Stimulated activated CD4-positive, alpha-beta T cell treated with anti-CD3 and anti-CD28 coated beads, Interleukin-1b, Interleukin-23, amount 100 ng/mL, for 1 hour (primary cell): ENCODE measurements around the gene SNX10.
A peak's percentile ranks its signal among the peaks of the same experiment; 100 is the strongest.

Source experiments
- DNase-seq, 2 donors: peaks; one replicate each; pipeline ENCODE4 v3.0.0-alpha.2; 2020; ENCODE audit warnings: low read depth in 2 of 2

SNX10 gene

DNA sequence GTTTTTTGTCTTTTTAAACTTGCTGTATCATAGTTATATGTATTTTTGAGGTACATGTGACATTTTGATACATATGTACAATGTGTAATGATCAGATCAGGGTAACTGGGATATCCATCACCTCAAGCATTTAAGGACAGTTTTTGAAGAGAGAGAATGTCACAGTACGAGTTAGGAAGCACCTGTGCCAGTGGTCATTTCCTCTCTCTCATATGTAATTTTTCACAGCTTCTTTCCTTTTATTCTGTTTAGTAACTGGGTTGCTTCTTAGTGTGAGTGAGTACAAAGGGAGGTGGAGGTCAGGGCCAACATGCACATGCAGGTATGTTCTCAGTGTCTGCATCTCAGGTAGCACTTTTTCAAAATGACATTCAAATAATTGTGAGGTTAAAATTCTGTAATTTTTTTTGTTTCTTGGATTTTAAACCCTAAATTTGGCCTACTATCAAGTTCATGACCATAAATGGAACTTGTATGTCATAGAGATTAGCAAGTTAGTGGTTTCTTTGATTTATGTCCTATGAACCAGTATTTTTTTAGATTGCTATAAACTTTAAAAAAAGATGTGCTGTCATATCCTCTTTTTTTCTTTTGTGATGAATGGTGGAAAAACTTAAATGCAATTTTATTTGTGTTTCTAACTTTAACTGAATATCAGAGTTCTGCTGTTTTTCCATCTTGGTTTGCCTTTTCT is 42.7 kb downstream of the SNX10 start:
- no peak for DNase-seq

DNA sequence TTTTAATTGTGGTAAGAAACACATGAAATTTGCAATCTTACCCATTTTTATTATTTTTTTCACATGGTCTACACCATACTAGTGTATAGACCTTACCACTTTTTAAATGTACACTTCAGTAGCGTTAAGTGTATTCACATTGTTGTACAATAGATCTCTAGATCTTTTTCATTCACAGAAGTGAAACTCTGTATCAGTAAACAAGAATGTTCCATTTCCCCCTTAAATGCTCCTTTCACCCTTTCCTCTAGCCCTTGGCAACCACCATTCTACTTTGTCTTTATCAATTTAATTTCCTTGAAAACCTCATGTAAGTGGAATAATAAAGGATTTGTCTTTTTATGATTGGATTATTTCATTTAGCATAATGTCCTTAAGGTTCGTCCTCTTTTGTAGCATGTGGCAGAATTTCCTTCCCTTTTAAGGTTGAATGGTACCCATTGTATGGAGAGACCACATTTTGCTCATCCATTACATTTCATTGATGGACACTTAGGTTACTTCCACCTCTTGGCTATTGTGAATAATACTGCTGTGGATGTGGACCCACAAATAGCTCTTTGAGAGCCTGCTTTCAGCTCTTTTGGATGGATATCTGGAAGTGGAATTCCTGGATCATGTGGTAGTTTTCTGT is 45.7 kb downstream of the SNX10 start:
- DNase-seq, result no peak

DNA sequence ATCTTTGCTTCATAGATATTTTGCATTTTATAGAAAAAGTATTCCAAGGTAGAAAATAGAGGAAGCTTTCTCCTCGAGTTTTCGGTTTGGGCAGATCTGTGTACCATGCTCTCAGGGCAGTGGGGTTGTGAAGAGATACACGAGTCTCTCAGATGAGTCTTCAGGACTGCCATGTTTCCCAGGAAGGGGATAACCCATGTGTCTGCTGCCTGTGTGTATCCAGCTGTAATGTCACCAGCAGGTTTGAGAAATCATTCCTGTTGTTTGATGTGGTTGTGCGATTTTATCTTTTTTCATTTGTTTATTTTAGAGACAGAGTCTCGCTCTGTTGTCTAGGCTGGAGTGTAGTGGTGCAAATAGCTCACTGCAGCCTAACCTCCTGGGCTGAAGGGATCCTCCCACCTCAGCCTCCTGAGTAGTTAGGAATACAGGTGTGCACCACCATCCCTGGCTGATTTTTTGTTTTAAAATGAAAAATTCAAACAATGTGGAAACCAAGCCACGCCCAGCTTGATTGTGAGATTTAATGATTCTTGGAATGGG is 48.9 kb downstream of the SNX10 start:
- no peak for DNase-seq

DNA sequence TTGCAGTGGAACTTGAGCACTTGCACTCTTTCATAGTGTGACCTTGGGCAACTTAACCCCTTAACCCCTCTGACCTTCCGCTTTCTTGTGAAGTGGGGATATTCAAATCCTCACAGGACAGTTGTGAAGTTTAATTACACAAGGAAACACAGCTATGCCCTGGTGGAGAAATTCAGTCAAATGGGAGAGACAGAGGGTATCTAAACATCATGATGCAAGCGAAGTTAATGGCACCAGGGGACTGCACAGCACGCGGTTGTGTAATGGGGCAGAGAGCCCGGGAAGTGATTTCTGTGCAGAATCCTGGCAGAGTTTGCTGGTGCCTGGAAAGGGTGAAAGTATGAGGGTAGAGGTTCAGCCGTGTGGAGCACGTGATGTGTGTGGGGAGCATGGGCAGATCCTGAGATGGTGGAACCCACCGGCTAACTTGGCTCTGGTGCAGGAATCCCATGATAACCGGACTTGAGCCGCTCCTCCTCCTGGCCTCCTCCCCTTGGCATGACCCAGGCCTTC is 51.7 kb downstream of the SNX10 start:
- DNase-seq, result no peak

DNA sequence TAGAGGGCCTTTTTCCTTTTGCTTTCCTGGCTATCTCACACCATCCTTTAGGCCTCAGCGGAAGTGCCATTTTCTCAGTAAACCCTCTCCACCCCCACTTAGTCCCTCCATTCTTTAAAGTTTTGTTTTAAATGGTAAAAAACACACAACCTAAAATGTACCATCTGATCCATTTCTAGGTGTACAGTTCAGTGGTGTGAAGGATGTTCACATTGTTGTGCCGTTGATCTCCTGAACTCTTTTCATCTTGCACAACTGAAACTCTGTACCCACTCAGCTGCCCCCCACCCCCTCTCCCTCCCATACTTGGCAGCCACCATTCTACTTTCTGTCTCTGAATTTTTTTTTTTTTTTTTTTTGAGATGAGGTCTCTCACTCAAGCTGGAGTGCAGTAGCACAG is 52.2 kb downstream of the SNX10 start:
- no peak for DNase-seq

DNA sequence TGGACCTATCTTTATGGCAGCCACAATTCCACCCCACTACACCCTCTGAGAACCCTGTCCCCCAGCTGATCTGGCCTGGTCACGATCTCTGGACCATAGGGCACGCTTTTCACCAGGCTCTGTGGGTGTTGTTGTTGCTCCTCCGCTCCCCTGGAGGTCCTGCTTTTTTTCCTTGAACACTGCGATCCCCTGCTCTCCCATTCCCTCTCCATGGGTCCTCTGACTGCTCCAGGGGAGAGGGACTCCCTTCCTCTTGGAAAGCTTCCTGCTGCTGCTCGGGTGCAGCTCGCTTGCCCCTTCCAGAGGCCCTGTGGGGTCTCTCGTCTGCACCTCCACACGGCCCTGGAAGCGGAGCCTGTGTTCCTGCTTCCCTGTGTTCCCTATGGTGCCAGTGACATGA is 53.5 kb downstream of the SNX10 start:
- no peak for DNase-seq

DNA sequence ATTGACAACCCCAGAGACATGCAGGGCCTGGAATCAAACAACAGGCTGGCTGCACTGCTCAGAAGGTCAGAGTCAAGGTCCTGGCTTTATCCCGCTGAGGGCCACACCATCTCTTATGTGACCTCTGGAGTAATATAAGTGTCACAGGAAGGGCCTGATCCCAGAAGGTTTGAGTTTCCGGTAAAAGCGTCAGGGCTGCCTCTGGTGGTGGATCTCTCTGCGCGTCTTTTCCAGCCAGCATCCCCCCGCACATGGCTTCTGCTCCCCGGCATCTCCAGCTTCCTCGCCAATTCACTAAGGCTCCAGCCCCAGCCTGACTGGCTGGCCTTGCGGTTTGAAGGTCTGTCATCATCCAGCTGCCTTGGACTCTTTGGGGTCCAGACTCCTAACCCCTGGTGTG is 54.2 kb downstream of the SNX10 start:
- no peak for DNase-seq

DNA sequence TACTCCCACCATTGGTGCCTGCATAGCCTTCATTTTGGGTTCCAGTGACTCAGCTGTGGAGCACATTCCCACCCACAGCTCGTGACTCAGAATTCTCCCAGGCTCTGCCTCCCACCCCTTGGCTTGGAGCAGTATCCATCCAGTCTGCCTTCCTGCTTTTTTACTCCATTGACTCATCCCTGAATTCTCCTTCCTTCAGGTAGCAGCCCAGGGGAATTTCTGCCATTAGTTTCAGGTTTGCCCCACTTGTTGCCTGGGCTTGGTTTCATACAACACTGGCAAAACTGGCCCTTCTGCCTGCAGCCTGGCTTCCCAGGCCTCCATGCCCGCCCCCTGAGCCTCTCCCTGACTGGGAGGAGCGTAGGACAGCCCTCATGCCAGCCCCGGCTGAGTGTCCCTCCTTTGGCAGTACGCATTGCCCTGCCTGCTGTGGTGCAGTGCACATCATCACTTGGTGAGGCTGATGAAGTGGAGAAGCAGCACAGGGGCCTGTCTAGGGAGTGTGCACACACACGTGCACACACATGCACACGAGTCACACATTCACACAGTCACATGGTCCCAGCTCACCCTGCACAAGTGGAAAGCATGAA is 55.0 kb downstream of the SNX10 start:
- no peak for DNase-seq

DNA sequence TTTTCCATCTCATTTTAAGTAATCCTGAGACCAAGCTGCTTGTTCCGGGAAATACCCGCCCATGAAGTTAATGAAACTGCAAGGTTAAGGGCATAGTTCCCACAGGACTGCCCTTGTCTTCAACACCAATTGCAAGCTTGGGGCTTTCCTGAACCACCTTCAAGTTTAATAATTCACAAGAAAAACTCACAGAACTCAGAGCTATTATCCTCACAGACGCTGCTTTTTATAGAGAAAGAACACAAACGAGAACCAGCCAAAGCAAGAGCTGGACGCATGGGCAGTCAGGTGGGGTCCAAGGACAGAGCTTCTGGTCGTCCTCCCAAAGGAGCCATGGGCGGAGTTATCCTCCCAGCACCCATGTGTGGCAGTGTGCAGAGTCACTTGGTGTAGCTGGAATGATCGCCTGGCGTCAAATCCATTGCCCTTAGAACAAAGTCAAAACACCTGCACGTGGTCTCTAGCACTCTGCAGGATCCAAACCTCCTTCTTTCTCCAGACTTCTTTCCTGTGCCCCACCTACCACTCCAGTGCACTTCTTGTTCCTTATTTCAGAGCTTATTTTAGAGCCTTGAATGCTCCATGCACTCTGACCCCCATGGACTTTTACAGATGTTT is 56.7 kb downstream of the SNX10 start:
- no peak for DNase-seq

DNA sequence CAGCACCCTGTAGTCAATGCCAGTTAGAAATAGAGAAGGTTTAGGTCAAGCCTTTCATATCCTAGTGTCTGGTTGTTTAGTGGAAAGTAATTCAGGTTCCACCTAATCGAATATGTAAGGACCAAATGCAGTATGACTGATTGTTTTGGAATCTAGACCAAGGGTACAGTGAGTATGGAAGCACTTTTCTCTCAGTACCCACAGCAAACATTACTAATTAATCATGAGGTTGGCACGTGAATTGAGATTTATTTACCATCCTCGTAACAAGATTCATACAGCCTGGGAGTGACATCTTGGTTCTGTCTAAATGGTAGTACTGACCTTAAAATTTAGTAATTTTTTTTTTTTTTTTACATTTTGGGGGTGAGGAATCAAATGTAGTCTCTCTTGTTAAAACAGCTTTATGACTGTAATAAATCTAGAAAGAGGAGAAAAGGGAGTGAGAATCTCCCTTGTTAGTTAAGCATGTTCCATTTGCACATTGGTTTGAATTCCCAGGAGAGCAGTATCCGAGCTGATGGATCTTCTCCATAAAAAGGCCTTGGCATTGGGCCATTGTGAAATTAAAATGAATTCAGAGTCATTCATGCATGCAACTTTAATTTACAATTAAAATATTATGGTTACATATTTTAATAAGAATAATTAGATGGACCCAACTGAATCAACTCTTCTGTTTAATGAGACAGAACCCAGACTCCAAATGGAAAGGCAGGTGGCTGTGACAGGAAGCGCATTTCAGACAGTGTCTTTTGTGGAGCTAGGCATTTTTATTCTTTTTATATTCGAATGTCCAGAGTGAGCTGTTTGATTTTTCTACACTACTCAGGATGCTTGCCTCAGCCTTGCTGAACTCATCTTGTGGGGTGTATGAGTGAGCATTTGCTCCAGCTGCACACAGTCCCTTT is 57.6 kb downstream of the SNX10 start:
- no peak for DNase-seq

DNA sequence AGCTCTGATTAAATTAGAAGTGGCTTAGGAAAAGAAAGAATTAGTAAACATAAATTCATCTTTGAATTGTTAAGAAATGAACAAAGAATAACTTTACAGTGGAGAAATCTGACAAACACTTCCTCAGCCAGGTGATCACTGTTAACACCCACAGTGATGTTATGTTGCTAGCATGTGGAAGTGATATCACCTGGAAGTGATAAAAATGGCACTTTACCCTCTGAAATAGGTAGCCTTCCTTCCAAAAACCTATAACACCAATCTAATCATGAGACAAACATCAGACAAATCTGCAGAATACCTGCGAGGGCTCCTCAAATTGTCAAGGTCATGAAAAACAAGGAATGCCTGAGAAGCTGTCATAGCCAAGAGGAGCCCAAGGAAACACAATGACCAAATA is 59.5 kb downstream of the SNX10 start:
- DNase-seq, result no peak

DNA sequence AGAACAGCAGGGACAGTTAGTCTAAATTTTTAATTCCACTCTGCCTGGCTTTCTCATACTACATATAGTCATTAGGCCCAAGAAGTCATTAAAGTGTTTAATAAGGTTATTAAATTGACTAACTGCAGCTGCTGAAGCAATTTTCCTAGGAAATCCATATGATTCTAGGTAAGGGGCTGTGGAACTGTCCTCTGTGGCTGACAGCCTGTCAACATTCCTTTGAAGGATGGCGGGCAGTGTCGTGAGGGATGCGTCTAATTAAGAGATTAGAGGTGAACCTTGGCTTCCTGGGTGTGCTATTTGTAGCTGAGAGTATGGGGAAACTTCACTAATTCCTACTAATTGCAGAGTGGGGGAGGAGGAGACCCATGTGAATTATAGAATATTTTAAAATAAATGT is 64.6 kb downstream of the SNX10 start:
- DNase-seq, result no peak

DNA sequence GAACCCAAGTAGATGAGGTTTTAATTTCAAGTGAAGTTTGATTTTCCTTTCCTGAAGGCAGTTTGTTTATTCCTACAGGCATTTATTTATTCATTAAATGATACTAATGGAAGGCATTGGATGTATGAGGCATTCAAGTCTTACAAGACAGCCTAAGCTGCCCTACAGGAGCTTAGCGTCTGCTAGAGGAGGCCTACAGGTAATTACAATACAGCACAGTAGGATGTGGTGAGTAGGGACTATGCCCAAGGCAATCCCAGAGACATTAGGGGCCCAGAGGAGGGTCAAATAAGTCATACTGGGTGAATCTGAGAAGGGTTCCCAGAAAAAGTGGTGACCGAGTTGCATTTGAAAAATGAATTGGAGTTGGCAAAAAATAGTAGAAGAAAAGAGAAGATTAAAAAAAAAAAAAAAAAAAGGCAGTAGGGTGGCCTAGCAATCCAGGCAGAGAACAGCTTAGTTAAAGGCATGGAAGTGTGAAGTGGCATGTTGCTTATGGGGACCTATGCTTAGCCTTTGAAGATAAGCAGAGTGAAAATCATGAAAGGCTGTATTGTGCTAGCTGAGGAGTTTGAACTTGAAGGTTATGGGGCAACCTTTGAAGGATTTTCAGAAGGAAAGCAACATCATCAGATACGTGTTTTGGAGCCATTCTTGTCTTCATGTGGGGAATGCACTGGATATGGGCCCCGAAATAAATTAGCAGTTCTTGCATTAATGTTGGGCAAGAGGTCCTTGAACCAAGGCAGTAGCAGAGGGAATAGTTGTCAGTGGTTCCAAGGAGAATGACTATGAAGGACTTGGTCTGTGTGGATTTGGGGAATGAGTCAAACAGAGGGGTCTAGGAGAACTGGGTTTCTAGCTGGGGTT is 65.5 kb downstream of the SNX10 start:
- DNase-seq, result no peak

DNA sequence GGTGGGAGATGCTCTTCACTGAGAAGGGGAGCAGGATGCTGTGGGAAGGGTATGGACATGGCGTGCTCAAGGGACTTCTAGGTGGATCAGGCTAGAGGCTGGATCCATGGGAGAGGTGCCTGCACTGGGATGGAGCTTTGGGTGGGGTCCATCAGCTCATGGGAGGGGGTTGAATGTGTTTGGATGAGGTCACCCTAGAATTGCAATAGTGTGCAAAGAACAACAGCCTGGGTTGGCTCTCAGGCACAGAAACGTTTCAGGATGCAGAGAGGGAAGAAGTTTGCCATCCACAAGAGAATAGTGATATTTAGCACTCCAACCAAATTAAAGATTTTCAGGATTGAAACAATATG is 66.1 kb downstream of the SNX10 start:
- no peak for DNase-seq

DNA sequence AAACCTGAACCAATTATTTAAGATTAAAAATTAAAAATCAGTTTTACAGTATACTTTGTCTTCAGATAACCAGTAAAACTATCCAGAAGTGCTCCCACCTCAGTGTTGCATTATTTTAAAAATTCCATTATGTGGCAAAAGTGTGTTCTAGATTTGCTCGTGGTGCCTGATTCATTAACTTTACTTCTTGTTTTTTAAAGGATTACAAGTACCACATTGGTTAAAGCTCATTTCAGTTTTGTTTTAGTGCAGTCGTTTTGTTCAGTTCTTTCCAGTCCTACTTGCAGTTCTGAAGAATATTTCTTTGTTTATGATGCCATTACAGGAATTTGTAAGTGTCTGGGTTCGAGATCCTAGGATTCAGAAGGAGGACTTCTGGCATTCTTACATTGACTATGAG is 69.0 kb downstream of the SNX10 start:
- no peak for DNase-seq

DNA sequence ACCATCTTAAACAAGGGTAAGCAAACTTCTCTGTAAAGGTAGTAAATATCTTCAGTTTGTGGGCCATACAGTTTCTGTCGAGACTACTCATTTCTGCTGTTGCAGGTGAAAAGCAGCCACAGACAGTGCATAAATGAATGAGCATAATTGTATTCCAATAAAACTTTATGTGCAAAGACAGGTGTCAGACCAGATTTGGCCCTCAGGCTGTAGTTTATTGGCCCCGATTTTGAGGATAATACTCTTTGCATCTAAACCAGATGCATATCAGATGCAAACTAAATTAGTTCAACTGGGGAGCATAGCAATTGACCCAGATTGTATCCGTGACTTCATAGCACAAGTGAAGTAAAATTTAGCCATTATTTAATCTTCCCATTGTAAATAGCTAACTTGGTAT is 70.0 kb downstream of the SNX10 start:
- no peak for DNase-seq

DNA sequence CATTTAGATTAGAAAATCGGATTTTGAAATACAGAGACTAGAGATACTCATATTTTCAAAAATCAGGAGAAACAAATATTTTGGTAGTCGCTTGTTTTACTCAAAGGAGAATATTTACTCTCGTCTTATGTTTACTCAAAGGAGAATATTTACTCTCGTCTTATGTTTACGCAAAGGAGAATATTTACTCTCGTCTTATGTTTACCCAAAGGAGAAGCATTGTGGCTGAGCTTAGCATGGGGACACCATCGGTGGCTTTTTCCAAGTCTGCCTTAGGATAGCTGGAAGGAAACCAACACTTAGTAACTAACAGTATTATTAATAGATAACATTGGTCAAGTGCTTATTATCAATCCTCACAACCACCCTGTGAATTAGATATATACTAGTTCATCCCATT is 71.8 kb downstream of the SNX10 start:
- DNase-seq, result no peak

DNA sequence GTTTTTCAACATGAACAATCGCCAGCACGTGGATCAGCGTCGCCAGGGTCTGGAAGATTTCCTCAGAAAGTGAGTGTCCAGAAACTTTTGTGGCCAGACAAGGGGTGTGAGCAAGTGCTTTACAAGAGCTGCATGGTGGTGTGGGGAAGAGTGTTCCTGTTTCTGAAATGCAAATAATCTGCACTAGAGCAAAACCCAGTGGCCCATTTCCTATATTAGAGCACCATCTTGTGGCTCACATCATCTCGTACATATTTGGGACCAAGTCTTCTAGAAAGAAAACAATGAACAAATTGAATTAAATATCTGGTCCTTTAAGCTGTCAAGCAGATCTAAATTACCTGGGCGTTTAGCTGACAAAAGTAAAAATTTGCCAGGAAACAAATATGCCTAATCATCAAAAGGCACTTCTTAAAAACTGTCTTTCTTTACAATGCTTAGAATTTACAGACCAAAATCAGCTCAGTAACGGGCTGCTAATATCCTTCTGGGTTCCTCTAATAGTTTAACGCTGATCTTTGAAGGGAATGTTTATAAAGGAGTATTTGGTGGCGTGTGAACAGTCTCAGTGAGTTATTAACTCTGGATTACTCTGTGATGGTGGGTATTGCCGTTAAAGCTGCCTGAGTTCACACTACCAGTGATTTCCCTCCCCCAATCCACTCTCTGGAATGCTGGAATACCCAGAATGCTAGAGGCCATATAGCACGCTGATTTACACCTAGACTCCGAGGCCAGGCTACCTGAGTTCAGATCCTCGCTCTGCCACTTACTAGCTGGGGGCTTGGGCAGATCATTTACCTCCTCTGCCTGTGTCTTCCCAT is 73.6 kb downstream of the SNX10 start:
- DNase-seq, result peak in 1 of 2 donors; percentile 5

DNA sequence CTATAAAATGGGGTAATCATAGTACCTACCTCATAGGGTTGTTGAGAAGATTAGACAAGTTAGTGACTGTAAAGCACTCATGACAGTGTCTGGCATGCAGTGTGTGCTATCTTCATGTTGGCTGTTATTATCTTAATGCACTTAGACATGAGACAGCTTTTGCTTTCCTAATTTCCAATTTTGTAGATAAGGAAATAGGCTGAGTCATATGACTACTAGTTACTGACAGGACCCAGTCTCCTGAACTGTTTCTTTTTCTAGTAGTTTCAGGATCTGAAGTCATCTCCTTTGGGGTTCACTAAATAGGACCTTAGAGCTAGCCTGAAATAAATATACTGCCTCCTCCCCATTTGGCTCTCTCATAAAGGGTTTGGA is 74.2 kb downstream of the SNX10 start:
- DNase-seq, result no peak

DNA sequence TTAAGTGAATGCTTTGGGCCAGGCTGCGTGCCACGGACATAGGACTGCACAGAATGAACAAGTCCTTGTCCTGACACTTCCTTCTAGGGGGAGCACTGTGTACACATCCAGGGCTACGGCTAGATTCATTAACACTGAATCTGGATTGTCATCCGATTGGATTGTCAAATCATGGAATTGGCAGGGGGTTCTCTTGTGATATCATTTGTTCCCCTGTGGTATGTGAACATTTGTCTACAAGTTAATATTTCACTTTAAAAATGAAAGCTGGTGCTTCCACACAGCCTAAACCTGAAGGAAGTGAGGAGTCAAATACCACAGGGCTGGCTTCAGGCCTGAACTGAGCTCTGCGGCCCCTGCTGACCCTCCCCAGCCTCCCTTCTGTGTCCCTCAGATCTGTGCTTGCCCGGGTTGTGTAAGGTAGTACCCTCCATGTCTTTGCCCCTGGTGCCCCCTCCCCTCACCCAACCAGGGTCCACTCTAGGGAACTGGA is 75.6 kb downstream of the SNX10 start:
- no peak for DNase-seq
